GM21576 (cell line): Measurements from ENCODE around the gene HOXA6.

Experiments used
- ATAC-seq: cut with Tn5 transposase; IDR thresholded peaks from one replicate; pipeline ENCODE4 v1.9.1; 2021; ENCODE audit warnings: mild to moderate bottlenecking, moderate library complexity; ENCODE audit not compliant: unreplicated experiment

The HOXA6 gene

DNA sequence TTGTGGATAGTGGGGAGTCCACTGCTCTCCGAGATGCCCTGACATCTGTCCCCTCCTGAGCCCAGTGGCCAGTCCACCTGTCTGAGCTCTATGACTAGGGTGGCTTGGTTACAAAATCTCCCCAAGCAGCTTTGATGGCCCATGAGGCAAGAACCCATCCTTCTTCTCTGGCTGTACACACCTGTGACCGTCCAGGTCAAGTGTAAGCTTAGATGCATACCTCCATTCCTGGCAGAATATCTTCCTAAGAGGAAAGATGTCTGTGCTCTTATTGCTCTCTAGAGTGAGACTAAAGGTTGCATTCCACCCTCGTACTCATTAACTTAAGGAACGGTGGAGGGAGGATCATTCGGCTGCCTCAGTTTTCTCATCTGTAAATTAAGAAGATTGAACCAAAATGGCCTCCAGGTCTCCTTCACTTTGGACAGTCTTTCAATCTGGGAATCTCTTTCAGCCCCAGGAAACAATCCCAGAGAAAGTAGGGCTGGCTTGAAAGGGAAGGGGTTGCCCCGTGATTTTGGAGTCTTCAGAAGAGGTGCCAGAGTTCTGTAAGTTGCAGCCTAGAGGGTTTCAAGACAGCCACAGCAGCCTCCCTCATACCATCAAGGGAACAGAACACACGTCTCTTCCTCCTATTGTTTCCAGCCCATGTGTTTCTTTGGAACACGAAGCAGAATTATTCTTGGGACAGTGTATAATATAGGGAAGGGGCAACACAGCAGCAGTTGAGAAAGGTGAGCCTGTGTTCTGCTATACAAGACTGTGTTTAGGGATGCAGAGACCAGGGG lies 22.5 kb downstream of the HOXA6 start:
- no peak for ATAC-seq

DNA sequence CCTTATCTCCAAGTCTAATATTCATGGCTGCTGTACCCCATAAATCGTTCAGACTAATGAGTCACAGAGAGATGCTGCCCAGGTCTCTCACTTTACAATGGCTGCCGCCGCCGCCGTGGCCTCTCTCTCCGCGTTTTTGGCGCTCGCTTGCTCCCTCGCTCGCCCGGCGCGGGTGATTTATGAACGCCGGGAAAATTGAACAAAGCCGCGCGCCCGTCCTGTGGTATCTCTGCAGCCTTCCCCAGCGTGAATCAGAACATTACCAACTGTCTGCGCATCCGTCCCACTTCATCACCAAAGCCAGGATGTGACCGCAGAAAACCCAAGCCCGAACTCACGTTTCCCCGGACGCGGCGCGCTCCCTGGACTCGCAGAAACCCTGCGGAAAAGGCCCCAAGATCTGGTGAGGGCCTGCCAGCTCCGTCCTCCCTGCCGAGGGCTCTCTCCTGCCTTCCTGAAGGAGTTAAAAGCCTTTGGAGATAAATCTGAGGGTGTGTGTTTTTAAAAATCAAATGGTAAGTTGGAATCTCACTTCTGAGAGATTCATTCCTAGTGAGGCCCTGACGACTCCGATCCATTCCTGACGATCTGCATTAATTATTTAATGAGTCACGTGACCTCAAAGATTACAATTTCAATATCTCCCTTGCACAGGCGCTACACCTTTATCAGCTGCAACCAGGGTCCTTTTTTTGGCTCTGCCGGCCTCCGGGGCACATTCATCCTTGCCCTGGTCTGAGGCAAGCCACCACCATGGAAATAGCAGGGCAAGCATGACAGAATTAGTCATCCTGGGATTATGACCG lies 23.3 kb downstream of the HOXA6 start:
- no peak for ATAC-seq

DNA sequence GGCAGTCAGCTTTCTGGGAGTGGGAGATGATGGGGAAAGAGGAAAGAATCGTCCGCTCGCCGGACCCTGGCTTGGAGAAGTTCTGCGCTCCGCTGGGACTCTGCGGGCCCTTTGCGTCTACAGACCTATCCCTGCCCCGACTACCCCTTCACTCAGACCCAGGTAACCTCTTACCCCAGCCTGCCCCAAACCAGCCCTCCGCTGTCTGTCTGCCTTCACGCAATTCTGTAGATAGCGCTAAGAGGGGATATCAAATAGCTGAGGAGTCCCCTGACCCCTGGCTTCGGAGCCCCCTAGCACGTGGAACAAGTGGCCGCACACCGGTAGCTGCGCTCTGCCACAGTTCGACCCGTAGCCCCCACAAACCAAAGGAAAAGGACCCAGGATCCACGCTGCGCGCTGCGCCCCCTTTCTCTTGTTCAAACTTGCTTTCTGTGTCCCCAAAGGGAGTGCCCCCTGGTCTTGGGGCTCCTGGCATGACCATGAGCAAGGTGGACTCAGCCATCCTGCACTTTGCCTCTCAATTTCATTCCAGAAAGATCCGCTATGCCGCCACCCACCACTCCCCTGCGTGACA lies 24.0 kb downstream of the HOXA6 start:
- no peak for ATAC-seq

DNA sequence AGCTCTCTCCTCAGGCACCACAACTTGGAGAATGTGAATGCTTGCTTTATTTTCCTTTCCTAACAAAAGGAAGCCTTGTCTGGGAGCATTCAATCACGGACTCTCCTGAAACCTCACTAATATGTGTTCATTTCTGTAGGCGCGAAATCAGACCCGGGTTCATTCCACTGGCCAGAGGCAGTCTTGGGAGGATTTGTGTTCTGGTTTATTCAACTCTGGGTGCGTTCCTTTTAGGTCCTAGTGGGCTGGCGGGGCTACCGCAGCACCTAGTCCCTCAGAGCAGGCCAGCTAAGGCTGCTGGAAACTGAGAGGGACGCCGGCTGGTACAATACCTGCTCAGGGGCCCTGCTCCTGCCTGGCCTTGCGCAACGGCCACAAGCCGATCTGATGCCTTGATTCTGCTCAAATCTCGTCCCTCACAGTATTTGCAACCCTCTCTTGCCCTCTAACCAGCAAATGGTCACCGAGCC lies 24.5 kb downstream of the HOXA6 start:
- ATAC-seq: no peak

DNA sequence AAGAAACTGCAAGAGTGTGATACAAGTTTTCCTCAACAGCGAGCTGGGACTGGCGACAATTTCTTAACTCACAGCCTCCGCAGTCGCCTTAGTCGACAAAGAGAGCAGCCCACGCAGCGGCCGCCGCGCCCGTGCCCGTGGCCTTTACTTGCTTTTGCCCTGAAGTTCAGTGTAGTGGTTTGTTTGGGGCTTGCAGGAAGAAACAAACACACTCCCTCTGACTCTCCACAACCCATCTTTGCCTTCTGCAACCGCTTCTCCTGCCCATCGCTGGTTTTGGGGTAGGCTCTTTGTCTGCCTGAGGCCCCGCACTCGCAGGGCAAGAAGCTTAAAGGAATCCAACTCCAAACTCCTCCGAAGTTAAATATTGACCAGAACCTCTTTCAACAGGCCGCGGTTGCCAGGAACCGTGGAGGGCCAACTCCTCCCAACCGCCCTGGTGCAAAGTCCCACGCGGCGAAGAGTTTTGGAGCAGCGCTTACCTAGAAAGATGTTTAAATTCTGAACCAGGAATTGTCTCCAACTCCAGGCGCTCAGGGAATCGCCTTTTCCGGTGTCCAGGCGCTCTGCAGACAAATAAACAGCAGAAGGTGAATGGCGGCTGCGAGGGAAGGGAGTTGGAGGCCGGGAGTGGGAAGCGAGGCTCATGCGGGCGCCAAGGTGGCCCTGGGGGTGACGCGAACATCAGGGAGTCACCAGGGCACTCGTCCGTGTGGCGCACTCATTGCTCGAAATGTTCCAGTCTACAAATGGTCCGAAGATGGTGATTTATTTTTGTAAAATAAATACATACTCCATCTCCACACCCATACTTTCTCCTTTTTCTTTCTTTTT lies 25.3 kb downstream of the HOXA6 start:
- ATAC-seq: no peak

DNA sequence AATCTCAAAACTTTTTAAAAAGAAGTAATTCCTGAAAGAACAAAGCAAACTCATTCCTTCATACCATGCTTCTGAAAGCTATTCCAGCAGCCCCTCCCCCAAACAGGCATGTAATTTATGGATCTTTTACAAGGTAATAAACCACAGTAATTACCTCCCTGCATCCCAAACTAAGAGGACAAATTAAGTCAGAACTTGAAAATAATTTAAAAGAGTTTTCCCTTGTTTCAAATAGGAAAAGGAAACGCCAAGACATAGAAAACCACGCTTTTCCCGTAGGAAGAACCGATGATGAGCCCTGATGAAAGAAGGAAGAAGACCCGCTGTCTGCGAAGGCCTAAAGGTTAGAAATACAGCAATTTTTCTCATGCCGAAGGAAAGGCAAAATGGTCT lies 25.9 kb downstream of the HOXA6 start:
- ATAC-seq: no peak

DNA sequence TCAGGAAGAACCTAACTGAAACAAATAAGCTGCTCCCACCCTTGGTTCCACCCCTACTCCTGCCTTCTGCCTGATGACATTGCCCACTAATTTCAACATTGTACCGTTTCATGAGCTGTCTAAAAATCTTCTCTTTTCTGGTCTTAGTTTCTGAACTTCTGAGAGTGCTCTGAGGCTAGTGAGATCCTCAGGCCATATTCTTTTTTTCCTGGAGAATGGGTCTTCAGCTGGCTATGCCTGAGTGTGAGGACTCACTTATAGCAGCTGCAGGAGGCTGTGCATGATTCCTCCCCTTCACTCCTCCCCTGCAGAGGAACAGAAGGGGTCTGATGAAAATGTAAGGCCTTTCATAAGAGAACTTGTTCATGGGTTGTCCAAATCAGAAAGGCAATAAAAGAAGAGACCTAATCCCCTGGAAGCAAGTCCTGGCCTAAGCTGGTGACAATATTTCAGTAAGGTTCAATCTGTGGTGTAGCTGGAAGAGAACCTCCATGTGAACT lies 28.1 kb downstream of the HOXA6 start:
- no peak for ATAC-seq

DNA sequence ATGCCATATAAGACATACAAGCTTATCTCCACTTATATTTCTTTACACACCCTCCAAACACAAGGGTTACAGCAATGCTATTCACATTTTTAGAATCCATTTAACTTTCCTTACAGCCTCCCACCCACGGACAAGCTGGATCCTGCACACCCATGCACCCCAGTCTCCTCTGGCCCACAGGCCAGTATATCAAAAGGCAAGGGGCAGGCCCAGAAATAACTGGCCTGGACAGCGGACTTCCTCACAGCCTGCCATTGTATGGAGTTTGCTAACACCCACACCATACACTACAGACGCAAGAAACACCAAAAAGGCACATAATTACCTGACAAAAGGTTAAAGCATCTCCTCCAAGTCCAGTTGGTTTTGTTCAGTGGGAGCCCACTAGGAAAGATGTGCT lies 29.0 kb downstream of the HOXA6 start:
- no peak for ATAC-seq

DNA sequence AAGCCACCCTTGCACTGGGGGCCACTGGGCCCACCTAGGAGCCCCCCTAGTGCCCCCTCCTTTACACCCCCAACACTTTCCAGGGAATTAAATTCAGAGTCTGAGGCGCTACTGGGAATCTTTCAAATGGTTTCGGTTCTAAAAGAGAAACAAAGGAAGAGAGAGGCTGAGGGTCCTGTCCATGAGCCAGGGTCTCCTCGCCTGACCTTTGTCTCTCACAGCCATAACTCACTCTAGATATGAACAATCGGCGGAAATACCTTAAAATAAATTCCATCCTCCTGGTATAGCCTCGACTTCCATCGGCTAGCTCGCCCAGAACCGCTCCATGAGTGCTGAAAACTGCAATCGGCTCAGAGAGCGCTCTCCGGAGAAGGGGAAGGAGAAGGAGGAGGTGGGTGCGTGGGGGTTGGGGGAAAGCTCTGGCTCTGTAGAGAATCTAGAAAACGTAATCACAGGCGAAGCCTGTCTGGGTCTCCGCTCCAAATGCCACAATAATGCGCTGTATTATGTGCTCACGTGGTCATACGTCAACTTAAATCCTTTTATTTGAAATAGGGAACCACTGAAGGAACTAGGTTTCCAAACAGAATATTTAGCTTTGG lies 29.6 kb downstream of the HOXA6 start:
- no peak for ATAC-seq

DNA sequence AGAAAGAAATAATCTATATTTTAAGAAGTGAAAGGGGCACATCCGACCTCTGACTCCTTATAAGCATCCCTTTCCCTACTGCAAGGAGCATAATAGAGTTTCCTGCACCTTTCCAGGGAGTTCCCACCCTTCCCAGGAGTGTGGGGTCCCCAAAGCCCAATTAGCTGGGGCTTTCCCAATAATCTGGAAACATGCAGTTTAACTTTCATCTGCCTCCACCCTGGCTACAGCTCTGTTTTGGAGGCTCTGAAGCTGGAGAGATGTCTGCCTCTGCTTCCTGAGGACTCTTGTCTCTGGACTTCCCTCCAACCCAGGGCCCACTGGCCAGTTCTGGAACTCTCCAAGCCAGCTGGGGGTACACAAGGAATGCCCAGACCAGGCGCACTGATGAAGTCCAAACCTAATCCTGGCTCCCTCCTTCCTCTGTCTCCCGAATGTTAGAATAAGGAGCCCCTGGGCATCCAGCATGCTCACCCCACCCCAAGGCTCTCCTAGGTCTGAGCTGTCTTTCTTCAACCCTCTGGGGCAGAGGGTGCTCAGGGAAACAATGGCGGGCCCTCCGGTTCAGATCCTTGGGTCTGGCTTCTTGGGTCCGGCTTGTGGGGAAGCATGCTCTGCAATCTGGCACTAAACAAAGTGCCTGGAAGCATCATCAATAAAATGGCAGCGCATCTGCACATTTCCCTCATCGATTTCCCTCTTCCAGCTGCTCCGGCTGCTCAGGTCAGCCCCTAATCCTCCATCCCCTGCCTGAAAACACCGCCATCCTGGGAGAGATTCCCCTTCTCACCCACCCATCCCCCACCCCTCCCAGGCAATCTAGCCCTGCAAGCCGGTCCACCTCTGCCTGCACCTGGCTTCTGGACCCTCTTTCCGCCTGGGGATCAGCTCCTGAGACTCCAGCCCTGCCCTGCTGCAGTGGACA lies 30.4 kb downstream of the HOXA6 start:
- ATAC-seq: no peak

DNA sequence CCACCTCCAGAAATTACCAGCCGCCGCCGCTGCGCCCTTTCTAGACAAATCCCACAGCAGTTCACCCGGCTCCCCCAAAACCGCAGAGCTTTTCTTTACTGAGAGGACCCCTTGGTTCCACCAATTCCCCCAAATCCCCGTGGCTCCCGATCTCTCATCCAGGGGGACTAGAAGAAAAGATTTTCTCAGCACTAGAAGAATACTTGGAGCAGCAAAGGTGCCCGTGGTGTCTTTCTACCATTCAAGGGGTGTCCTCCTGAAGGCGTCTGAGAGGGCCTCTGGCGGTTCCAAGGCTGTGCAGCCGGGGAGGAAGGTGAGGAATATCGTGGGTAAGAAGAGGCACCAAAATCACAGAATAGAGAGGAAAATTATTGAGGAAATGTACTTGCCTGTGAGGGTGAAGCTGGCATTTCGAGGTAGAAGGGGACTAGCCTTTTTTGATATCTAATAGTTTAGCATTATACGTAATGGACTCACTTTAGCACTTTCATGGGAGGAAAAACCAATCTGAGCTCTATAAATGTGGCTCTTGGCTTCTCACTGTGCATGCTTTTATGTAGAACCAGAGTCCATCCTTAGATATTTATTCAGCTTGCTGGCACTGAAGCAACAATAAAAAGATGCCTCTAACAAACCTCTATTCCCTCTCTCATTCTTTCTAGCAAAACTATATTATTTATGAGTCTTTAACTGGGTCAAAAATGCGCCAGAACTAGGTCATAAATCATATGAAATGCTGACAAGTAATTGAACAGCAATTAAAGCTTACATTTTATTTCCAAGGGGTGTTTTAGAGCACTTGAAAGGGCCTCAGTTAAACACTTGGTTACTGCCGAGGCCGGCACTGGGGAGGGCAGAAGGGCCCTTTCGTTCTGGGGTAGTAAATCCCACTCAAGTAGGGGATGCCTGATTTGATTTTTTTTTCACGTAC lies 31.3 kb downstream of the HOXA6 start:
- no peak for ATAC-seq

DNA sequence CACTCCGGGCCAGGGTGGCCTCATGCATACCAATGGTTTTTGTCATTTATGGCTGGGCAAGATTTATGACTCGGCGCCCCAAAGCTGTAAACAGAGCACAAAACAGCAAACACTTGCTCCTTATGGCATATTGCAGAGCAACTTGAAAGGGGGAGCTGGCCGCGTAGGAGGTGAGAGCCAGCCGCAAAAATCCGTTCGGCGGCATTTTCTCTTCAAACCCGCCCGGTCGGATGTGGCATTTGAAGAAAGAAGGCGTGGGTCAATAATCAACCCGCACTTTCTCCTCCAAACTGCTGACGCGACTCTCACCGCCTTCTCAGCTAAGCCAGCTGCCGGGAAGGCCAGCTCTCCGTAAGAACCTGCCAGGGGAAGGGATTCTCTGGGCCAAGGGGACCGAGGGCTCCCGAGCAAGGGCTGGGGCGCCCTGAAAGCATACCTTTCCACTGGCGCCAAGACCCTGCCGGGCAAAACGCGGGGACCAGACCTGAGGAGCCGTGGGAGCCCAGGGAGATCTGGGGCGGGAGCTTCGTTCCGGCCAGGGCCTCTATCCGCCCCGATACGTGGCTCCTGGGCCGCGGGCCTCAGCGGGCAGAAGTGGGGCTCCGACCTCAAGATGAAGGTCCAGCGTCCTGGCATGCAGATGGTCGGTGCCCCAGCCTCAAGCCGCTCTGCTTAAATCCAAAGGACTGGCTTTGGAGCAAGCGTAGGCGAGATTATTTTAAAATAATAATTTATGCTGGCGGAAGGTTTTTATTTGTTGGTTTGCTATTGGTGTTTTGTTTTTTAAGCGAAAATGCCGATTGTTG lies 32.1 kb downstream of the HOXA6 start:
- no peak for ATAC-seq

DNA sequence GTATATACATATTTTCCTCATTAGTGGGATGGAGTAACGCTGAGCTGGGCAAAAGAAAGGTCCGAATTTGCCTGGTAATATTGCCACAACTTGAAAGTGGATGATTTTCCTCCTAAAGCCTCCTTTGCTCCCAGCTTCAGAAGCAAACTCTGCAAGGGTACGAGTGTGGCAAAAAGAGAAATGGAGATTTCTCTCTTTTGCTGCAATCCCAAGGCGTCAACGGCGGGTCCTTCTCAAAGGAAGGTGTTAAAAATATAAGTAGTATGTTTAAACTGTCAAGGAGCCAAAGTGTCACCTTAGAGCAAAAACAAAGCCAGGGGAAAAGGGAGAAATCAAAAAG lies 32.7 kb downstream of the HOXA6 start:
- ATAC-seq: no peak

DNA sequence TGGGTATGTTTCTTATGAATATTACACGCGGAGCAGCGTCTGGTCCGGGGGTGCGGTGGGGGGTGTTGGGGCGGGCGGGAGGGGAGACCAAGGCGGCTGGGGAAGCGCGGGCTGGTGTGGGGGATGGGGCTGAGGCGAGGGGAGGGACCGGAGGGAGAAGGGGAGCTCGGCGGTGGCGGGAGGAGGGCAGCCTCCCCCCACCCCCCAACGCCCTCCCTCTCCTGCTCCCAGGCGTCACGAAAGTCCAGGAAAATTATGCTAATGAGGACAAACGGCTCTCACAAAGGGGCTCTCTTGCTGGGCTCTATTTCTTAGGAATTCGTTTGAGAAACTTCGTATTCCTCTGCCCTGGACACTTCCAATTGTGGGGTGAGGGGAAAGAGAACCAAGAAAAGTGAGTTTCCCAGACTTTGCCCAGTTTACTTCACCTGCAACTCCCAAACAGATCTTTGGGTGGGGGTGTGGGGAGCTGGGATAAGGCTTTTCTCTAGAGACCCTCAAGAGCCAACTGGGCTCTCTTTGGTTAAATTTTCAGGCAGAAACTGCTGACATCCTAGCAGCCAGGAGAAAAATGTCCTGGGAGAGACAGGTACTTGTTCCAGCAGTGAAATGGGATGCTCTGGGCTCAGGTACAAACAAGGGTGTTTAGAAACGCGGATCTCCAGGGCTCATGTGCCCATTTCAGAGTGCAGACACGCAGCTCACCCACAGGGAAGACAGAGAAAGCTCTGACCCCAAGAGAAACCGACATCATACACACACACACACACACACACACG lies 33.4 kb downstream of the HOXA6 start:
- no peak for ATAC-seq

DNA sequence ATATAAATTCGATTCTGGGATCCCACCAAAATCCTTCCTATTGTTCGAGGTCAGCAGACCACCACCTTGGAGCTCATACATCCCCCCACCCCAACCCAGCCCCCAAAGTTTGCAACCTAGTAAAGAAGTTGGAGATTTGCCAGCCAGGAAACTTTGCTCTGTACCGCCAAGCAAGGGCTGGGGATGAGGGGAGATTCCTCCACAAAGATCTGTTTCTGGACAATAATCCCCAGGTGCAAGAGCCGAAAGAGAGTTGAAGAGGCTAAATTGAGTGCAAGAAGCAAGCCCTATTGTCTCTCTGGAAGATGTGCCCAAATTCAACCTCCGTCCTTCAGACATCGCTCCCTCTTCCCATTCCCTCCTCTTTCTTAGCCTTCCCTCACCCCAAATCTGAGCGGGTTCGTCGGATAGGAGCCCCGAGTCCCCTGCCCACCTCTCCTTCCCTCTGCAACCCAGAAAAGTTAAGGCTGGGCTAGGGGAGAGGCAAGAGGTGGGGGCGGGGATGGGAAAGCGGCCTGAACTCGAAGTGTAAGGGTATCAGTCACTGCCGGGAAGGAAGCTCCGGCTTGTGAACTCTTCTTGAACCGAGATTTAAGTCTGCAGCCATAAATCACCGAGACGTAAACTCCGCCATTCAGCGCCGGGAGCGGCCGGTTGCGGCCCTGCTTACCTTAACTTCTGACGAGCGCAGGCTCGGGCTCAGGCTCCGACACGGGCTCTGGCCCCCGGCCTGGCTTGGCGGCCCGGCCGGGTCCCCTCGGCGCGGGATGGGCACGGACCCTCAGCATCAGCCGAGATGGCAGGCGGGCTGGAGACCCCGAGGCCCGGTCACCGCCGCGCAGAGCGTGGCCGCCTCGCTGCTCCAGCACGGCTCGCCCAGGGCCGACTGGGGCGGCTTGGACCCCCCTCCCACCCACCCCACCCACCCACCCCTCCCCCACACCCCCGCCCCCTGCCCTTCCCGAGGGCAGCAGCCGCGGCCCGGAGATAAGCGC lies 34.3 kb downstream of the HOXA6 start:
- no peak for ATAC-seq

DNA sequence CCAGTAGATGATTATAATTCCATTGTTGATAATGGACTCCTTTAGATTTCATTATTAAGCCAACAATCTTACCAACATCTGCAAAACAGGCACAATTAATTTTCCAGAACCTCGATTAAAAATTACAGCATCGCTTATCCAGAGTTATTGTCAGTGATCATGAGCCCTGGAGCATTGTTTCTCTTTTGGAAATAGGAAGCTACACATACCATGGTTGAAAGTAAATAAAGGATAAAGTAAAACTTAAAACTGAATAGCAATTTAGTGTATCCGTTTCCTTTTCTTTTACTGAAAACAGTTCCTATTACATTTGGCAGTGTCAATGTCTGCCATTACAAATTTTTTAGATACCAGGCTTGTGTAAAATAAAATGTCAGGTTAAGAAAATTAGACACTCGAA lies 35.2 kb downstream of the HOXA6 start:
- no peak for ATAC-seq
